Measurements from ENCODE around the gene NOTUM. TPM values are rescaled to one million over a fixed set of nuclear protein-coding genes. Genes with fewer than 3 reads are reported as not detected.

Gene NOTUM
- polyA plus RNA-seq, 2 of the 4 experiments (the other 2 are of a cell fraction), result 0.06 to 0.92 TPM

GRCh38 chr17:81904600-81905423, 56.2 kb downstream of the NOTUM start:
- Histone ChIP-seq H3K9me3 (no peaks in the 10 kb centered on the region), H3K4me2 (no peak overlapping the region), H3K4me3 (no peak overlapping the region), H3K4me1 (peaks cover under 1% of the 10 kb centered on the region; the same call in 2 of the 3 replicates), H3K27ac (no peak overlapping the region)
- TF ChIP-seq FOXS1 (CRISPR knock-in tag; IDR thresholded peaks at IDR 0.05) (no peak), FOSB (CRISPR knock-in tag; IDR thresholded peaks at IDR 0.05) (no peak), POLR2A (IDR thresholded peaks at IDR 0.05; ENCODE audit: low read length) (no peak), PHF8 (IDR thresholded peaks at IDR 0.05; ENCODE audit: borderline replicate concordance, low read depth) (no peak), NPAS2 (CRISPR knock-in tag; IDR thresholded peaks at IDR 0.05; ENCODE audit: borderline replicate concordance) (no peak), SMC3 (IDR thresholded peaks at IDR 0.05) (no peak), CEBPB (IDR thresholded peaks at IDR 0.05) (no peak), REST (IDR thresholded peaks at IDR 0.05) (no peak), PBX3 (IDR thresholded peaks at IDR 0.05) (no peak), ELK1 (IDR thresholded peaks at IDR 0.05; ENCODE audit: low read depth, low read length) (no peak), HDAC2 (IDR thresholded peaks at IDR 0.05) (no peak), NFE2L2 (conservative IDR thresholded peaks at IDR 0.05; ENCODE audit: low read length) (no peak), HOXB13 (CRISPR knock-in tag; IDR thresholded peaks at IDR 0.05; ENCODE audit: low read depth) (no peak), CHD2 (IDR thresholded peaks at IDR 0.05; ENCODE audit: low read length, partially characterized antibody) (no peak), JUNB (IDR thresholded peaks at IDR 0.05) (no peak), TFCP2L1 (CRISPR knock-in tag; IDR thresholded peaks at IDR 0.05) (no peak)
- DNase-seq (ENCODE audit: low read depth in 1 of 2, low spot score in 1 of 2), result no peak
- ChIA-PET POLR2A (no interaction called here), CTCF (interaction anchor here (1.0 to 2.8 kb wide), 4 partner anchors 11 to 126 kb away, joined by 3 to 7 read pairs (median 5); partner anchors contain the start of gene MAFG)
- WGBS (ENCODE audit: missing lambda C conversion rate), result 88% methylated on average over 26 of the region's 28 CpGs
- FAIRE-seq, result no peak
- ATAC-seq, result no peak

- Histone ChIP-seq H3K27ac (no peak overlapping the region), H3K4me2 (no peak overlapping the region), H3K4me3 (no peak overlapping the region), H3K9me3 (no peaks in the 10 kb centered on the region), H3K4me1 (peaks cover 9% of the 10 kb centered on the region)
- WGBS (ENCODE audit: missing lambda C conversion rate), result 88% methylated on average over 21 of the region's 24 CpGs
- ChIA-PET POLR2A (no interaction called here), CTCF (interaction anchor here (1.0 to 1.6 kb wide), 3 partner anchors 10 to 13 kb away, joined by 3 to 6 read pairs (median 4); no protein-coding TSS in a partner anchor)
- no peak for FAIRE-seq
- no peak for ATAC-seq
- DNase-seq (ENCODE audit: low read depth in 1 of 2, low spot score in 1 of 2), result no peak
- TF ChIP-seq KDM5A (IDR thresholded peaks at IDR 0.05) (no peak), NPAS2 (CRISPR knock-in tag; IDR thresholded peaks at IDR 0.05; ENCODE audit: borderline replicate concordance) (no peak), BCL3 (IDR thresholded peaks at IDR 0.05) (no peak), HOXB13 (CRISPR knock-in tag; IDR thresholded peaks at IDR 0.05; ENCODE audit: low read depth) (no peak), CBX2 (IDR thresholded peaks at IDR 0.05; ENCODE audit: borderline replicate concordance, low read depth) (no peak), ESRRA (IDR thresholded peaks at IDR 0.05; ENCODE audit: borderline replicate concordance, low read length) (no peak), POLR2A (IDR thresholded peaks at IDR 0.05; ENCODE audit: low read length) (no peak), POLR2AphosphoS2 (conservative IDR thresholded peaks at IDR 0.05; ENCODE audit: low read length) (no peak), GATA3 (IDR thresholded peaks at IDR 0.05; ENCODE audit: borderline replicate concordance) (no peak), FOXS1 (CRISPR knock-in tag; IDR thresholded peaks at IDR 0.05) (no peak), BHLHE40 (IDR thresholded peaks at IDR 0.05; ENCODE audit: low read depth, low read length) (no peak), CTCF (IDR thresholded peaks at IDR 0.05) (no peak), RFX5 (IDR thresholded peaks at IDR 0.05) (no peak), ZFP36 (IDR thresholded peaks at IDR 0.05; ENCODE audit: borderline replicate concordance, partially characterized antibody) (no peak), HEYL (CRISPR knock-in tag; IDR thresholded peaks at IDR 0.05) (no peak)
Observed at GRCh38 chr17:81903896-81904599, 56.9 kb downstream of the NOTUM start.
